Dendritic cell treated with granulocyte-macrophage colony-stimulating factor and Interleukin-4, amounts not matched to agents 40 ng/mL and 50 ng/mL, for 4 days (primary cell): ENCODE data around the gene TBC1D2.
A peak's percentile ranks its signal among the peaks of the same experiment; 100 is the strongest.
"Not testable (repeated sequence)": the region's sequence is repeated elsewhere in the genome, so short reads cannot be mapped to it uniquely, and the experiment has no call there.

Source experiments
- H3K27ac Mint-ChIP-seq: one replicate; pipeline ENCODE4 v1.8.0; 2022; ENCODE audit warnings: mild to moderate bottlenecking, mixed read lengths
- H3K27me3 Mint-ChIP-seq: one replicate; pipeline ENCODE4 v1.8.0; 2022; ENCODE audit warnings: mild to moderate bottlenecking, mixed read lengths
- H3K36me3 Mint-ChIP-seq: one replicate; pipeline ENCODE4 v1.8.0; 2022; ENCODE audit warnings: low read depth, mixed read lengths
- H3K4me1 Mint-ChIP-seq: one replicate; pipeline ENCODE4 v1.8.0; 2022; ENCODE audit warnings: low read depth, mixed read lengths
- H3K4me3 Mint-ChIP-seq: one replicate; pipeline ENCODE4 v1.8.0; 2022; ENCODE audit warnings: mild to moderate bottlenecking, moderate library complexity, mixed read lengths
- H3K9me3 Mint-ChIP-seq: one replicate; pipeline ENCODE4 v1.8.0; 2022; ENCODE audit warnings: mixed read lengths
- intact Hi-C: fragments of 100-400 bp; cut with micrococcal nuclease; formaldehyde crosslinking; loops from one replicate; pipeline ENCODE4 v1.15.0; 2022

The TBC1D2 gene

GRCh38 chr9:98180996-98181395 lies 74.5 kb downstream of the TBC1D2 start:
- Mint-ChIP-seq H3K36me3 (no peaks in the 10 kb centered on the region), H3K9me3 (no peaks in the 10 kb centered on the region), H3K4me3 (no peak overlapping the region), H3K27me3 (peaks cover 1% of the 10 kb centered on the region), H3K4me1 (peaks cover 52% of the 10 kb centered on the region), H3K27ac (no peak overlapping the region)
- intact Hi-C loops, result no loop called here

GRCh38 chr9:98178874-98179850 lies 76.3 kb downstream of the TBC1D2 start:
- Mint-ChIP-seq H3K4me3 (no peak overlapping the region), H3K27ac (no peak overlapping the region), H3K9me3 (no peaks in the 10 kb centered on the region), H3K4me1 (peaks cover 52% of the 10 kb centered on the region), H3K27me3 (peaks cover 1% of the 10 kb centered on the region), H3K36me3 (no peaks in the 10 kb centered on the region)
- intact Hi-C loops, result no loop called here

- Mint-ChIP-seq H3K9me3 (no peaks in the 10 kb centered on the region), H3K4me3 (no peak overlapping the region), H3K27ac (peak overlapping the region; percentile 31), H3K27me3 (peaks cover 1% of the 10 kb centered on the region), H3K4me1 (peaks cover 46% of the 10 kb centered on the region), H3K36me3 (no peaks in the 10 kb centered on the region)
- intact Hi-C loops, result no loop called here
These were observed 78.8 kb downstream of the TBC1D2 start for GRCh38 chr9:98176391-98177259.

GRCh38 chr9:98175762-98176161 lies 79.7 kb downstream of the TBC1D2 start:
- Mint-ChIP-seq H3K4me1 (peaks cover 41% of the 10 kb centered on the region), H3K9me3 (no peaks in the 10 kb centered on the region), H3K27ac (no peak overlapping the region), H3K27me3 (peaks cover 1% of the 10 kb centered on the region), H3K4me3 (no peak overlapping the region), H3K36me3 (no peaks in the 10 kb centered on the region)
- intact Hi-C loops, result no loop called here

GRCh38 chr9:98175028-98175569 lies 80.3 kb downstream of the TBC1D2 start:
- Mint-ChIP-seq H3K27me3 (peaks cover 1% of the 10 kb centered on the region), H3K4me3 (no peak overlapping the region), H3K27ac (no peak overlapping the region), H3K36me3 (no peaks in the 10 kb centered on the region), H3K4me1 (peaks cover 37% of the 10 kb centered on the region), H3K9me3 (no peaks in the 10 kb centered on the region)
- intact Hi-C loops, result no loop called here

- H3K36me3 Mint-ChIP-seq, H3K9me3 Mint-ChIP-seq: not testable (repeated sequence)
These were observed 80.9 kb downstream of the TBC1D2 start for GRCh38 chr9:98174502-98174918.

GRCh38 chr9:98173181-98173580 lies 82.3 kb downstream of the TBC1D2 start:
- no peak overlapping the region for H3K27ac Mint-ChIP-seq
- H3K36me3 Mint-ChIP-seq, result no peaks in the 10 kb centered on the region
- peaks cover 40% of the 10 kb centered on the region for H3K4me1 Mint-ChIP-seq
- intact Hi-C loops, result no loop called here
- no peak overlapping the region for H3K4me3 Mint-ChIP-seq
- peaks cover 1% of the 10 kb centered on the region for H3K27me3 Mint-ChIP-seq
- H3K9me3 Mint-ChIP-seq, result no peaks in the 10 kb centered on the region

More at GRCh38 chr9:98174502-98174918, 80.9 kb downstream of the TBC1D2 start:
- H3K27ac Mint-ChIP-seq, H3K4me3 Mint-ChIP-seq, H3K27me3 Mint-ChIP-seq, intact Hi-C loops: not testable (repeated sequence)
- peaks cover 36% of the 10 kb centered on the region for H3K4me1 Mint-ChIP-seq

GRCh38 chr9:98172604-98173003 lies 82.8 kb downstream of the TBC1D2 start:
- peaks cover 1% of the 10 kb centered on the region for H3K27me3 Mint-ChIP-seq
- no peaks in the 10 kb centered on the region for H3K36me3 Mint-ChIP-seq
- no peak overlapping the region for H3K4me3 Mint-ChIP-seq
- H3K4me1 Mint-ChIP-seq, result peaks cover 40% of the 10 kb centered on the region
- no peaks in the 10 kb centered on the region for H3K9me3 Mint-ChIP-seq
- intact Hi-C loops, result no loop called here
- peak overlapping the region; percentile 41 for H3K27ac Mint-ChIP-seq

GRCh38 chr9:98171176-98171925 lies 84.1 kb downstream of the TBC1D2 start:
- H3K9me3 Mint-ChIP-seq, result no peaks in the 10 kb centered on the region
- intact Hi-C loops, result no loop called here
- no peaks in the 10 kb centered on the region for H3K36me3 Mint-ChIP-seq
- H3K4me1 Mint-ChIP-seq, result peaks cover 37% of the 10 kb centered on the region
- H3K4me3 Mint-ChIP-seq, result no peak overlapping the region
- peaks cover under 1% of the 10 kb centered on the region for H3K27me3 Mint-ChIP-seq
- H3K27ac Mint-ChIP-seq, result no peak overlapping the region

GRCh38 chr9:98168941-98169488 lies 86.4 kb downstream of the TBC1D2 start:
- H3K27ac Mint-ChIP-seq, result peak overlapping the region; percentile 29
- intact Hi-C loops, result no loop called here
- no peaks in the 10 kb centered on the region for H3K9me3 Mint-ChIP-seq
- no peak overlapping the region for H3K4me3 Mint-ChIP-seq
- H3K27me3 Mint-ChIP-seq, result no peaks in the 10 kb centered on the region
- H3K4me1 Mint-ChIP-seq, result peaks cover 30% of the 10 kb centered on the region
- H3K36me3 Mint-ChIP-seq, result no peaks in the 10 kb centered on the region

- Mint-ChIP-seq H3K27me3 (no peaks in the 10 kb centered on the region), H3K4me1 (peaks cover 30% of the 10 kb centered on the region), H3K4me3 (no peak overlapping the region), H3K36me3 (no peaks in the 10 kb centered on the region), H3K9me3 (no peaks in the 10 kb centered on the region), H3K27ac (no peak overlapping the region)
- intact Hi-C loops, result no loop called here
These were observed 87.2 kb downstream of the TBC1D2 start for GRCh38 chr9:98168153-98168780.

- peaks cover 6% of the 10 kb centered on the region for H3K36me3 Mint-ChIP-seq
- H3K27me3 Mint-ChIP-seq, result no peaks in the 10 kb centered on the region
- no peak overlapping the region for H3K4me3 Mint-ChIP-seq
- intact Hi-C loops, result no loop called here
- peaks cover 26% of the 10 kb centered on the region for H3K4me1 Mint-ChIP-seq
- no peak overlapping the region for H3K27ac Mint-ChIP-seq
- H3K9me3 Mint-ChIP-seq, result no peaks in the 10 kb centered on the region
These were observed 90.5 kb downstream of the TBC1D2 start for GRCh38 chr9:98164912-98165311.

GRCh38 chr9:98162613-98163012 lies 92.8 kb downstream of the TBC1D2 start:
- no peaks in the 10 kb centered on the region for H3K9me3 Mint-ChIP-seq
- H3K27ac Mint-ChIP-seq, result no peak overlapping the region
- no peak overlapping the region for H3K4me3 Mint-ChIP-seq
- peaks cover 27% of the 10 kb centered on the region for H3K4me1 Mint-ChIP-seq
- peaks cover 6% of the 10 kb centered on the region for H3K36me3 Mint-ChIP-seq
- intact Hi-C loops, result no loop called here
- H3K27me3 Mint-ChIP-seq, result no peaks in the 10 kb centered on the region
